HepG2 (cell line): Measurements from ENCODE around the gene CKAP2L. TPM values are rescaled to one million over a fixed set of nuclear protein-coding genes. Genes with fewer than 3 reads are reported as not detected.

Experiments used
- ARNT ChIP-seq: fragments of 450-650 bp; IDR thresholded peaks from 2 replicates; pipeline ENCODE4 v1.6.1; 2017
- GTF2F1 ChIP-seq: fragments of 150-350 bp; IDR thresholded peaks from 2 replicates; pipeline ENCODE4 v1.6.1; 2014; ENCODE audit warnings: low read length
- HDAC6 ChIP-seq: fragments of 200-600 bp; sonication (generic); IDR thresholded peaks from 2 replicates; pipeline ENCODE4 v1.7.0; 2017; ENCODE audit warnings: mild to moderate bottlenecking, antibody characterized with exemption, low read length, low read depth
- KDM5A ChIP-seq: fragments of 200-600 bp; sonication (generic); IDR thresholded peaks from 2 replicates; pipeline ENCODE4 v1.7.0; 2018; ENCODE audit warnings: antibody characterized with exemption, mild to moderate bottlenecking, low read length, borderline replicate concordance
- MATR3 ChIP-seq: sonication (generic); formaldehyde crosslinking; IDR thresholded peaks from 2 replicates; pipeline ENCODE4 v1.4.0; 2020; ENCODE audit warnings: missing genetic modification reagents
- MTA1 ChIP-seq: sonication (generic); formaldehyde crosslinking; IDR thresholded peaks from 2 replicates; pipeline ENCODE4 v1.4.0; 2020; ENCODE audit warnings: missing genetic modification reagents, mild to moderate bottlenecking, borderline replicate concordance
- STAT5B ChIP-seq: sonication (generic); formaldehyde crosslinking; IDR thresholded peaks from 2 replicates; pipeline ENCODE4 v1.4.0; 2020; ENCODE audit warnings: missing genetic modification reagents
- ZC3H4 ChIP-seq: sonication (generic); formaldehyde crosslinking; IDR thresholded peaks from 2 replicates; pipeline ENCODE4 v1.4.0; 2020; ENCODE audit warnings: missing genetic modification reagents, borderline replicate concordance
- ZNF256 ChIP-seq: sonication (generic); formaldehyde crosslinking; conservative IDR thresholded peaks from 2 replicates; pipeline ENCODE4 v1.4.0; 2020; ENCODE audit warnings: missing genetic modification reagents
- ZNF383 ChIP-seq: sonication (generic); formaldehyde crosslinking; IDR thresholded peaks from 2 replicates; pipeline ENCODE4 v1.4.0; 2020; ENCODE audit warnings: missing genetic modification reagents, mild to moderate bottlenecking, borderline replicate concordance
- ZNF430 ChIP-seq: sonication (generic); formaldehyde crosslinking; IDR thresholded peaks from 2 replicates; pipeline ENCODE4 v1.9.0; 2021; ENCODE audit warnings: mild to moderate bottlenecking, missing genetic modification reagents
- ZNF558 ChIP-seq: sonication (generic); formaldehyde crosslinking; IDR thresholded peaks from 2 replicates; pipeline ENCODE4 v1.9.0; 2022; ENCODE audit warnings: mild to moderate bottlenecking, missing genetic modification reagents, borderline replicate concordance
- polyA plus RNA-seq, 8 experiments: library from polyadenylated mRNA; depleted of rRNA in 3 of 8; stranded (reverse) in 7 of 8; unstranded in 1 of 8; fragments of >200 nt; fragmentation: Illumina TruSeq in 4 of 8; extraction: Trizol in 4 of 8; gene quantifications; 2 replicates each; pipeline versions ENCODE4 v1.2.1 to v1.2.3, GENCODE V29; 2011 to 2016; ENCODE audit warnings: low read depth in 4 of 8, missing spikeins in 1 of 8, mixed read lengths in 1 of 8; ENCODE audit not compliant: insufficient read depth in 1 of 8
- total RNA-seq, 5 experiments: library from RNA; depleted of rRNA; stranded (reverse); fragments of >200 nt; fragmentation: Illumina TruSeq; extraction: Trizol; gene quantifications; 2 replicates each; pipeline ENCODE4 v1.2.3, GENCODE V29; 2016; ENCODE audit warnings: low read depth in 1 of 5
- TF ChIP-seq, protein P1 (sequence below): sonication (generic); formaldehyde crosslinking; IDR thresholded peaks from 2 replicates; pipeline ENCODE4 v1.9.0; 2021; ENCODE audit warnings: missing genetic modification reagents, borderline replicate concordance
- TF ChIP-seq, protein P2 (sequence below): sonication (generic); formaldehyde crosslinking; IDR thresholded peaks from 2 replicates; pipeline ENCODE4 v1.8.1; 2023; ENCODE audit warnings: mild to moderate bottlenecking, missing genetic modification reagents
- TF ChIP-seq, protein P3 (sequence below): sonication (generic); formaldehyde crosslinking; IDR thresholded peaks from 2 replicates; pipeline ENCODE4 v1.5.0; 2020; ENCODE audit warnings: missing genetic modification reagents
- TF ChIP-seq, protein P4 (sequence below): sonication (generic); formaldehyde crosslinking; IDR thresholded peaks from 2 replicates; pipeline ENCODE4 v1.4.0; 2020; ENCODE audit warnings: mild to moderate bottlenecking, missing genetic modification reagents
- TF ChIP-seq, protein P5 (sequence below): sonication (generic); formaldehyde crosslinking; IDR thresholded peaks from 2 replicates; pipeline ENCODE4 v1.5.0; 2020; ENCODE audit warnings: missing genetic modification reagents
- TF ChIP-seq, protein P6 (sequence below): IDR thresholded peaks from 2 replicates; pipeline ENCODE4 v1.6.1; 2016; ENCODE audit warnings: low read depth, control low read depth
- TF ChIP-seq, protein P7 (sequence below): sonication (generic); formaldehyde crosslinking; IDR thresholded peaks from 2 replicates; pipeline ENCODE4 v1.5.0; 2020; ENCODE audit warnings: mild to moderate bottlenecking, missing genetic modification reagents

The CKAP2L gene
- total and polyA plus RNA-seq, 2 of the 13 experiments (the other 11 are each of a cell fraction or from before 2014, with no cell fraction given) = 7.1 to 9.5 TPM

DNA sequence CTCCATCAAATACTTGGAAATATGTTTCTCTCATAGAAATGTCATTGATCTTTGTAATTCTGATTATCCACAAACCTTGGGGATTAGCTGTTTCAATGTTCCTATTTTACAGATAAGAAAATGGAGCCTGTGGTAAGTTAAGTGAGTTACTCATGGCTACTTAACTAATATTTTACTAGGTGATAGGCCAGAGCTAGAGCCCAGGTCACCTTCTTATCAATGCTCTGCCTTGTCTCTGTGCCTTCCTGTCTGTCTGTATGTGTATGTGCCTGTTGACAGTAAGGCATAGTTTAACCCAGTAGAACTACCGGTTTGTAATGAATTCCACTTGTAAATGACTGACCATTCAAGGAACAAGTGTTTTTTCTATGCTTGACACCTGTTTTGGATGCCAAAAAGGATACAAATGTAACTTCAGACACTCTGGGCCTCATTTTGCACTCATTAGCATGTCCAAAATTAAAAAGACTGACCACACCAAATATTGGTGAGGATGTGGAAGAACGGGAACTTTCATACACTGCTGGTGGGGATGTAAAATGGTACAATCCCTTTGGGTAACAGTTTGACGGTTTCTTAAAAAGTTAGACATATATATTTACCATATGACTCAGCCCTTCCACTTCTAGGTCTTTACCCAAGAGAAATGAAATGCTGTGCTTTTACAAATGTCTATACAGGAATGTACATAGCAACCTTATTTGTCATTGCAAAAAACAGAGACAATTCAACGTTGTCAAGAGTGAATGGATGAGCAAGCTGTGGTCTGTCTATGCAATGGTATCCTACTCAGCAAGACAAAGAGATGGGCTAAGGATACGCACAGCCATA, 39.5 kb upstream of the CKAP2L start (continued):
- TF ChIP-seq, protein P1, sequence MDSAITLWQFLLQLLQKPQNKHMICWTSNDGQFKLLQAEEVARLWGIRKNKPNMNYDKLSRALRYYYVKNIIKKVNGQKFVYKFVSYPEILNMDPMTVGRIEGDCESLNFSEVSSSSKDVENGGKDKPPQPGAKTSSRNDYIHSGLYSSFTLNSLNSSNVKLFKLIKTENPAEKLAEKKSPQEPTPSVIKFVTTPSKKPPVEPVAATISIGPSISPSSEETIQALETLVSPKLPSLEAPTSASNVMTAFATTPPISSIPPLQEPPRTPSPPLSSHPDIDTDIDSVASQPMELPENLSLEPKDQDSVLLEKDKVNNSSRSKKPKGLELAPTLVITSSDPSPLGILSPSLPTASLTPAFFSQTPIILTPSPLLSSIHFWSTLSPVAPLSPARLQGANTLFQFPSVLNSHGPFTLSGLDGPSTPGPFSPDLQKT (CRISPR knock-in tag) = no peak
- TF ChIP-seq HDAC6 (no peak), MTA1 (no peak), ARNT (no peak), ZNF383 (CRISPR knock-in tag) (no peak), MATR3 (no peak), ZNF430 (CRISPR knock-in tag) (no peak), ZC3H4 (no peak), ZNF558 (CRISPR knock-in tag) (no peak), ZNF256 (CRISPR knock-in tag) (no peak), STAT5B (no peak), KDM5A (no peak; the same call in 1 of the 2 replicates), GTF2F1 (no peak)
- TF ChIP-seq, protein P2, sequence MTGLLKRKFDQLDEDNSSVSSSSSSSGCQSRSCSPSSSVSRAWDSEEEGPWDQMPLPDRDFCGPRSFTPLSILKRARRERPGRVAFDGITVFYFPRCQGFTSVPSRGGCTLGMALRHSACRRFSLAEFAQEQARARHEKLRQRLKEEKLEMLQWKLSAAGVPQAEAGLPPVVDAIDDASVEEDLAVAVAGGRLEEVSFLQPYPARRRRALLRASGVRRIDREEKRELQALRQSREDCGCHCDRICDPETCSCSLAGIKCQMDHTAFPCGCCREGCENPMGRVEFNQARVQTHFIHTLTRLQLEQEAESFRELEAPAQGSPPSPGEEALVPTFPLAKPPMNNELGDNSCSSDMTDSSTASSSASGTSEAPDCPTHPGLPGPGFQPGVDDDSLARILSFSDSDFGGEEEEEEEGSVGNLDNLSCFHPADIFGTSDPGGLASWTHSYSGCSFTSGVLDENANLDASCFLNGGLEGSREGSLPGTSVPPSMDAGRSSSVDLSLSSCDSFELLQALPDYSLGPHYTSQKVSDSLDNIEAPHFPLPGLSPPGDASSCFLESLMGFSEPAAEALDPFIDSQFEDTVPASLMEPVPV (CRISPR knock-in tag) = no peak
- TF ChIP-seq, protein P3, sequence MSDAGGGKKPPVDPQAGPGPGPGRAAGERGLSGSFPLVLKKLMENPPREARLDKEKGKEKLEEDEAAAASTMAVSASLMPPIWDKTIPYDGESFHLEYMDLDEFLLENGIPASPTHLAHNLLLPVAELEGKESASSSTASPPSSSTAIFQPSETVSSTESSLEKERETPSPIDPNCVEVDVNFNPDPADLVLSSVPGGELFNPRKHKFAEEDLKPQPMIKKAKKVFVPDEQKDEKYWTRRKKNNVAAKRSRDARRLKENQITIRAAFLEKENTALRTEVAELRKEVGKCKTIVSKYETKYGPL = no peak
- TF ChIP-seq, protein P4, sequence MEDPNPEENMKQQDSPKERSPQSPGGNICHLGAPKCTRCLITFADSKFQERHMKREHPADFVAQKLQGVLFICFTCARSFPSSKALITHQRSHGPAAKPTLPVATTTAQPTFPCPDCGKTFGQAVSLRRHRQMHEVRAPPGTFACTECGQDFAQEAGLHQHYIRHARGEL (CRISPR knock-in tag) = no peak
- TF ChIP-seq, protein P5, sequence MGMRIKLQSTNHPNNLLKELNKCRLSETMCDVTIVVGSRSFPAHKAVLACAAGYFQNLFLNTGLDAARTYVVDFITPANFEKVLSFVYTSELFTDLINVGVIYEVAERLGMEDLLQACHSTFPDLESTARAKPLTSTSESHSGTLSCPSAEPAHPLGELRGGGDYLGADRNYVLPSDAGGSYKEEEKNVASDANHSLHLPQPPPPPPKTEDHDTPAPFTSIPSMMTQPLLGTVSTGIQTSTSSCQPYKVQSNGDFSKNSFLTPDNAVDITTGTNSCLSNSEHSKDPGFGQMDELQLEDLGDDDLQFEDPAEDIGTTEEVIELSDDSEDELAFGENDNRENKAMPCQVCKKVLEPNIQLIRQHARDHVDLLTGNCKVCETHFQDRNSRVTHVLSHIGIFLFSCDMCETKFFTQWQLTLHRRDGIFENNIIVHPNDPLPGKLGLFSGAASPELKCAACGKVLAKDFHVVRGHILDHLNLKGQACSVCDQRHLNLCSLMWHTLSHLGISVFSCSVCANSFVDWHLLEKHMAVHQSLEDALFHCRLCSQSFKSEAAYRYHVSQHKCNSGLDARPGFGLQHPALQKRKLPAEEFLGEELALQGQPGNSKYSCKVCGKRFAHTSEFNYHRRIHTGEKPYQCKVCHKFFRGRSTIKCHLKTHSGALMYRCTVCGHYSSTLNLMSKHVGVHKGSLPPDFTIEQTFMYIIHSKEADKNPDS (CRISPR knock-in tag) = no peak
- TF ChIP-seq, protein P6, sequence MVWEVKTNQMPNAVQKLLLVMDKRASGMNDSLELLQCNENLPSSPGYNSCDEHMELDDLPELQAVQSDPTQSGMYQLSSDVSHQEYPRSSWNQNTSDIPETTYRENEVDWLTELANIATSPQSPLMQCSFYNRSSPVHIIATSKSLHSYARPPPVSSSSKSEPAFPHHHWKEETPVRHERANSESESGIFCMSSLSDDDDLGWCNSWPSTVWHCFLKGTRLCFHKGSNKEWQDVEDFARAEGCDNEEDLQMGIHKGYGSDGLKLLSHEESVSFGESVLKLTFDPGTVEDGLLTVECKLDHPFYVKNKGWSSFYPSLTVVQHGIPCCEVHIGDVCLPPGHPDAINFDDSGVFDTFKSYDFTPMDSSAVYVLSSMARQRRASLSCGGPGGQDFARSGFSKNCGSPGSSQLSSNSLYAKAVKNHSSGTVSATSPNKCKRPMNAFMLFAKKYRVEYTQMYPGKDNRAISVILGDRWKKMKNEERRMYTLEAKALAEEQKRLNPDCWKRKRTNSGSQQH = no peak
- TF ChIP-seq, protein P7, sequence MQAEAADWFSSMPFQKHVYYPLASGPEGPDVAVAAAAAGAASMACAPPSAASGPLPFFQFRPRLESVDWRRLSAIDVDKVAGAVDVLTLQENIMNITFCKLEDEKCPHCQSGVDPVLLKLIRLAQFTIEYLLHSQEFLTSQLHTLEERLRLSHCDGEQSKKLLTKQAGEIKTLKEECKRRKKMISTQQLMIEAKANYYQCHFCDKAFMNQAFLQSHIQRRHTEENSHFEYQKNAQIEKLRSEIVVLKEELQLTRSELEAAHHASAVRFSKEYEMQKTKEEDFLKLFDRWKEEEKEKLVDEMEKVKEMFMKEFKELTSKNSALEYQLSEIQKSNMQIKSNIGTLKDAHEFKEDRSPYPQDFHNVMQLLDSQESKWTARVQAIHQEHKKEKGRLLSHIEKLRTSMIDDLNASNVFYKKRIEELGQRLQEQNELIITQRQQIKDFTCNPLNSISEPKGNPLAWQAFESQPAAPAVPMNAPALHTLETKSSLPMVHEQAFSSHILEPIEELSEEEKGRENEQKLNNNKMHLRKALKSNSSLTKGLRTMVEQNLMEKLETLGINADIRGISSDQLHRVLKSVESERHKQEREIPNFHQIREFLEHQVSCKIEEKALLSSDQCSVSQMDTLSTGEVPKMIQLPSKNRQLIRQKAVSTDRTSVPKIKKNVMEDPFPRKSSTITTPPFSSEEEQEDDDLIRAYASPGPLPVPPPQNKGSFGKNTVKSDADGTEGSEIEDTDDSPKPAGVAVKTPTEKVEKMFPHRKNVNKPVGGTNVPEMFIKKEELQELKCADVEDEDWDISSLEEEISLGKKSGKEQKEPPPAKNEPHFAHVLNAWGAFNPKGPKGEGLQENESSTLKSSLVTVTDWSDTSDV = no peak
